NCI-H345 treated with DMSO at 0.1 percent for 48 hours (cell line): ENCODE data around the gene PPP1R16B.
"Not testable (repeated sequence)": the region's sequence is repeated elsewhere in the genome, so short reads cannot be mapped to it uniquely, and the experiment has no call there.

Source experiments
- DNase-seq: peaks from one replicate; lab custom pipeline; 2025; ENCODE audit not compliant: unreplicated experiment; lab: John Stamatoyannopoulos, UW

Gene PPP1R16B

GRCh38 chr20:38791291-38791690 lies 14.2 kb upstream of the PPP1R16B start:
- DNase-seq = no peak

- DNase-seq = no peak
Observed at GRCh38 chr20:38791940-38792339, 13.6 kb upstream of the PPP1R16B start.

- not testable (repeated sequence) for DNase-seq
Observed at GRCh38 chr20:38794057-38794456, 11.4 kb upstream of the PPP1R16B start.

GRCh38 chr20:38798266-38798665 lies 7.2 kb upstream of the PPP1R16B start:
- DNase-seq = no peak

GRCh38 chr20:38799203-38799602 lies 6.3 kb upstream of the PPP1R16B start:
- no peak for DNase-seq

- no peak for DNase-seq
Observed at GRCh38 chr20:38800882-38801281, 4.6 kb upstream of the PPP1R16B start.

GRCh38 chr20:38804221-38804620 lies 1.3 kb upstream of the PPP1R16B start:
- DNase-seq = no peak

- no peak for DNase-seq
Observed at GRCh38 chr20:38804682-38805501, 605 bp upstream of the PPP1R16B start.

GRCh38 chr20:38805958-38806854 lies 709 bp downstream of the PPP1R16B start:
- DNase-seq = no peak

- DNase-seq = peak; percentile 83
Observed at GRCh38 chr20:38806855-38807655, 1.6 kb downstream of the PPP1R16B start.

GRCh38 chr20:38809942-38810341 lies 4.4 kb downstream of the PPP1R16B start:
- DNase-seq = no peak

- no peak for DNase-seq
Observed at GRCh38 chr20:38810926-38811630, 5.6 kb downstream of the PPP1R16B start.

GRCh38 chr20:38811769-38812168 lies 6.3 kb downstream of the PPP1R16B start:
- DNase-seq = no peak

GRCh38 chr20:38812182-38812581 lies 6.7 kb downstream of the PPP1R16B start:
- DNase-seq = no peak

GRCh38 chr20:38812709-38813573 lies 7.4 kb downstream of the PPP1R16B start:
- no peak for DNase-seq

GRCh38 chr20:38813574-38813962 lies 8.1 kb downstream of the PPP1R16B start:
- DNase-seq = not testable (repeated sequence)

GRCh38 chr20:38815446-38815845 lies 9.9 kb downstream of the PPP1R16B start:
- DNase-seq = no peak

GRCh38 chr20:38818113-38819065 lies 12.9 kb downstream of the PPP1R16B start:
- DNase-seq = no peak

GRCh38 chr20:38825571-38825900 lies 20.0 kb downstream of the PPP1R16B start:
- DNase-seq = no peak
